Measurements from ENCODE around the gene ARHGAP31.

ARHGAP31 gene

GRCh38 chr3:119380697-119381096 lies 86.5 kb downstream of the ARHGAP31 start:
- no peak for DNase-seq (ENCODE audit: low read depth, low spot score)

GRCh38 chr3:119382134-119382533 lies 88.0 kb downstream of the ARHGAP31 start:
- no peak for DNase-seq (ENCODE audit: low read depth, low spot score)

- DNase-seq (ENCODE audit: low read depth, low spot score), result no peak
Measured at GRCh38 chr3:119388577-119388976, 94.4 kb downstream of the ARHGAP31 start.

- no peak for DNase-seq (ENCODE audit: low read depth, low spot score)
Measured at GRCh38 chr3:119395923-119396358, 101.8 kb downstream of the ARHGAP31 start.

GRCh38 chr3:119396870-119397269 lies 102.7 kb downstream of the ARHGAP31 start:
- no peak for DNase-seq (ENCODE audit: low read depth, low spot score)

- DNase-seq (ENCODE audit: low read depth, low spot score), result no peak
Measured at GRCh38 chr3:119400466-119400865, 106.3 kb downstream of the ARHGAP31 start.

GRCh38 chr3:119401069-119401468 lies 106.9 kb downstream of the ARHGAP31 start:
- DNase-seq (ENCODE audit: low read depth, low spot score), result no peak

- DNase-seq (ENCODE audit: low read depth, low spot score), result no peak
Measured at GRCh38 chr3:119401503-119402440, 107.6 kb downstream of the ARHGAP31 start.

- no peak for DNase-seq (ENCODE audit: low read depth, low spot score)
Measured at GRCh38 chr3:119402791-119403190, 108.6 kb downstream of the ARHGAP31 start.

- DNase-seq (ENCODE audit: low read depth, low spot score), result peak; percentile 51
Measured at GRCh38 chr3:119403201-119403600, 109.0 kb downstream of the ARHGAP31 start.

- DNase-seq (ENCODE audit: low read depth, low spot score), result no peak
Measured at GRCh38 chr3:119405315-119405714, 111.1 kb downstream of the ARHGAP31 start.

GRCh38 chr3:119408243-119408950 lies 114.2 kb downstream of the ARHGAP31 start:
- no peak for DNase-seq (ENCODE audit: low read depth, low spot score)

- no peak for DNase-seq (ENCODE audit: low read depth, low spot score)
Measured at GRCh38 chr3:119409844-119410243, 115.7 kb downstream of the ARHGAP31 start.

- no peak for DNase-seq (ENCODE audit: low read depth, low spot score)
Measured at GRCh38 chr3:119413603-119414280, 119.6 kb downstream of the ARHGAP31 start.

GRCh38 chr3:119416873-119417272 lies 122.7 kb downstream of the ARHGAP31 start:
- no peak for DNase-seq (ENCODE audit: low read depth, low spot score)

GRCh38 chr3:119417771-119418512 lies 123.8 kb downstream of the ARHGAP31 start:
- DNase-seq (ENCODE audit: low read depth, low spot score), result no peak

- DNase-seq (ENCODE audit: low read depth, low spot score), result no peak
Measured at GRCh38 chr3:119418641-119419040, 124.5 kb downstream of the ARHGAP31 start.

- DNase-seq (ENCODE audit: low read depth, low spot score), result no peak
Measured at GRCh38 chr3:119420196-119420595, 126.0 kb downstream of the ARHGAP31 start.

GRCh38 chr3:119427669-119428068 lies 133.5 kb downstream of the ARHGAP31 start:
- no peak for DNase-seq (ENCODE audit: low read depth, low spot score)

GRCh38 chr3:119428538-119428937 lies 134.4 kb downstream of the ARHGAP31 start:
- DNase-seq (ENCODE audit: low read depth, low spot score), result no peak

GRCh38 chr3:119433613-119434325 lies 139.6 kb downstream of the ARHGAP31 start:
- no peak for DNase-seq (ENCODE audit: low read depth, low spot score)

Data from smooth muscle cell of the brain vasculature (primary cell).